GM21367 (cell line): Measurements from ENCODE around the gene FOXP3.
A peak's percentile ranks its signal among the peaks of the same experiment; 100 is the strongest.

Experiments used
- ATAC-seq: cut with Tn5 transposase; IDR thresholded peaks from one replicate; pipeline ENCODE4 v1.9.1; 2021; ENCODE audit not compliant: unreplicated experiment

Gene FOXP3

DNA sequence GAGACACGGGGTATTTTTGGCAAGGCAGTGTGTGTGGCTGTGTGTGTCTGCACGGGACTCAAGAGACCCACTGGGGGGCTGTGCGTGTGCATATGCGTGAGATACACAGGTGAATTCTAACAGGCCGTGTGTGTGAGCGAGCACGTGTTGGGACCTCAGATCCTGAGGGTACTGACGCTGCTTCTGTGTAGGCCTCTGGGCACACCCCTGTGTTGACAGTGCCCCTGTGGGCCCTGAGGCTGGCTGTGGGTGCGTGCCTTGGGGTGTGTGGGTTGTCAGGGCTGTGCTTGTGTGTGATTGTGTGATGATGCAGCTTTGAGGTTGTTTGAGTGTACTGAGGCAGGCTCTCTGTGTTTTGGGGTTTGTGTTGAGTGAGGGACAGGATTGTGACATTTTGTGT, 13.9 kb downstream of the FOXP3 start:
- ATAC-seq = no peak

DNA sequence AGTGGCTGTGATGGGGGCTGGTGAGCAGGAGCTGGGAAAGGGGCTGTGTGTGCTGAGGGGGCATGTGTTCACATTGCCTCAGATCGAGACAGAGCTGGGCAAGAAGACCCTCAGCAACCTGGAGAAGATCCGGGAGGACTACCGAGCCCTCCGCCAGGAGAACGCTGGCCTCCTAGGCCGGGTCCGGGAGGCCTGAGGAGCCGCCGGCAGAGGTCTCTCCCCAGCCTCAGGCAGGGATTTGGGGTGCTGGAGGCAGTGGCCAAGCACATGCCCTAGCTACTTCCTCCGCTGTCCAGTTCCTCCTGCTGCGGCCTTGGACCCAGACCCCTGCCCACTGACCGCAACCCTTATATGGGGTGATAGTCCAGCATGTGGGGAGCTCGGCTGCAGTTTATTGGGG, 14.4 kb downstream of the FOXP3 start:
- ATAC-seq = no peak

DNA sequence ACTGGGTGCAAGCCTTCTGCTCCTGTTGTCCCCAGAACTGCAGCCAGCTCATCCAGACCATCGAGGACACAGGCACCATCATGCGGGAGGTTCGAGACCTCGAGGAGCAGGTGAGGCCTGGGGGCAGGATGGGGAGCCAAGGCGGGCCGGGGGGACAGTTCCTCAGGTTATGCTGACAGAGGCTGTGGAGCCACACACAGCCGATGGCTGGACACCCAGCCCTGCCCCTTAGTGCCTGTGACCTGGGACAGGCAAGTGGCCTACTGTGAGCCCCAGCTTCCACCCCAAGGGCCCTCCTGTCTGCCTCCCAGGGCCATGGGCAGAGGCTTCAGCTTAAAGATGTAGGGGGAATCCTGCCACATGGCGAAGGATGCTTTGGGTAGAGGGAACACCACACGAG, 14.9 kb downstream of the FOXP3 start:
- ATAC-seq = no peak

DNA sequence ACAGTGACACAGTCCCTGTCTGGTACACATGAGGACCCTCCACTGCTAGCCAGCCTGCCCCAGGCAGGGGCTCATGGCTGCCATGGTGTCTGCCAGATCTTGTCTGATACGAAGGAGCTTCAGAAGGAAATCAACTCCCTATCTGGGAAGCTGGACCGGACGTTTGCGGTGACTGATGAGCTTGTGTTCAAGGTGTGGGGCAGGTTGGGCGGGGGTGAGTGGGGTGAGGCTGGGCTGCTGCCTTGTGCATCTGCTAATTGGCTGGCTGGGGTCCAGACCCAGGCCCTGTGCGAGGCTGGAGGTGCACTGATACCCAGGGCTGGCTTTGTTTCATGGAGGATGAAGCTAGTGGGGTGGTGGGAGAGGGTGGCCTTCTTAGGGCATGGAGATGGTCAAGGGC, 15.4 kb downstream of the FOXP3 start:
- no peak for ATAC-seq

DNA sequence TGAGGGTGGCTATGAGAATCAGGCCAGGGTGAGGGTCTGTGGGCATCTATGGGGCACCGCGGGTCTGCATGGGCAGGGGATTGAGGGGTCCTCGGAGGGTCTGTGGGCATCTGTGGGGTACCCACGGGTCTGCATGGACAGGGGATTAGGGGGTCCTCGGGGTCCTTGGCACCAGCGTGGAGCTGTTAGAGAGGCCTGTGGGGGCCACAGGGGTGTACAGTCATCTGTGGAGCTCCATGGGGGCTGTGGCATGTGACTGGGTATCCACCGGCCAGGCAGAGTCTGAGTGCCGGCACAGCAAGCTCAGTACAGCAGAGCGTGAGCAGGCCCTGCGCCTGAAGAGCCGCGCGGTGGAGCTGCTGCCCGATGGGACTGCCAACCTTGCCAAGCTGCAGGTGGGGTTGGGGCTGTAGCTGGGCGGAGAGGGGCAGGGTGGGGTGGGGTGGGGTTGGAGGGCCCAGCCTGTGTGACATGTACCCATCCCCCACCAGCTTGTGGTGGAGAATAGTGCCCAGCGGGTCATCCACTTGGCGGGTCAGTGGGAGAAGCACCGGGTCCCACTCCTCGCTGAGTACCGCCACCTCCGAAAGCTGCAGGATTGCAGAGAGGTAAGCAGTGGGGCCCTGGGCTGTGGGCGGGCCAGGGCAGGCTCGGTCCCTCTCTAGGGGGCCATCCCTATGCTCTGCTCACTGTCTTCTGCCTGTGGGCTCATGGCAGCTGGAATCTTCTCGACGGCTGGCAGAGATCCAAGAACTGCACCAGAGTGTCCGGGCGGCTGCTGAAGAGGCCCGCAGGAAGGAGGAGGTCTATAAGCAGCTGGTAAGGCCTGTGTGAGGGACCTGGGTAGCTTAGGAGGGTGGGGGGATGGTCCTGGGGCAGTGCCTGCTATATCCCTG, 16.3 kb downstream of the FOXP3 start:
- ATAC-seq = no peak

DNA sequence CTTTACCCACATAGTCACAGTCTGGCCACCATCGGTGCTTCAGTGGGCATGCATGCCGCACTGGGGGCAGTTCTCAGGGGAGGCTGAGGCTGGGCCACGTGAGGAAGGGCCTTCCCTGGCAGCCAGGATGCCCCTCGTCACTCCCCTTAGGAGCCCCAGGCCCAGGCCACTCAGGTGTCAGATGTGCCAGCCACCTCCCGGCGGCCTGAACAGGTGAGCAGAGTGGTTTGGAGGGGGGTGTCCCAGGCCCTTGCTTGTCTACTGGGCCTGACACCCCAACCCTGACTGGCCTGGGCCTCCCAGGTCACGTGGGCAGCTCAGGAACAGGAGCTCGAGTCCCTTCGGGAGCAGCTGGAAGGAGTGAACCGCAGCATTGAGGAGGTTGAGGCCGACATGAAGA, 17.2 kb downstream of the FOXP3 start:
- no peak for ATAC-seq

DNA sequence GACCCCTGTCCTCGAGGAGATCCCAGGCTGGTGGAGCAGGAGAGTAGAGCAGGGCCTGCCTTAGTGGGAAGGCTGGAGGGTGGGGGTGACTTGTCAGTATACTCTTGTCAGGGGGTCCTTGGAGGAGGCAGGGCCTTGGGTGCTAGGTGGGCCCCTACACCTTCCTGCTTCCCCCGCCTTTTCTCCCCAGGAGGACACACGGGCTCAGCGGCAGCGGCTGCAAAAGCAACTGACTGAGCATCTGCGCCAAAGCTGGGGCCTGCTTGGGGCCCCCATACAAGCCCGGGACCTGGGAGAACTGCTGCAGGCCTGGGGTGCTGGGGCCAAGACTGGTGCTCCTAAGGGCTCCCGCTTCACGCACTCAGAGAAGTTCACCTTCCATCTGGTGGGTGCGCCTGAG, 18.0 kb downstream of the FOXP3 start:
- no peak for ATAC-seq

DNA sequence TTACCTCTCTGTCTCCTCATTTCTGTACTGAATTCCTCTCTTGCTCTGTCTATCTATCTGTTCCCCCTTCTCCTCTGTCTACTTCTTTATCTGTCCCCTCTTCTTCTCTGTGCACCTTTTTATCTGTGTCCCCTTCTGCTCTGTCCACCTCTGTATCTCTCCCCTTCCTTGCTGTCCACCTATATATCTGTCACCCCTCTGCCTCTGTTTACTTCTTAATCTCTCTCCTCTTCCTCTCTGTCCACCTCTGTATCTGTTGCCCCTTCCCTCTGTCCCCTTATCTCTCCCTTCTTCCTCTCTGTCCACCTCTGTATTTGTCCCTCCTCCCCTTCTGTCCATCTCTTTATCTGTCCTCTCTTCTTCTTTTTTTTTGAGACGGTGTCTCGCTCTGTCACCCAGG, 20.3 kb downstream of the FOXP3 start:
- no peak for ATAC-seq

DNA sequence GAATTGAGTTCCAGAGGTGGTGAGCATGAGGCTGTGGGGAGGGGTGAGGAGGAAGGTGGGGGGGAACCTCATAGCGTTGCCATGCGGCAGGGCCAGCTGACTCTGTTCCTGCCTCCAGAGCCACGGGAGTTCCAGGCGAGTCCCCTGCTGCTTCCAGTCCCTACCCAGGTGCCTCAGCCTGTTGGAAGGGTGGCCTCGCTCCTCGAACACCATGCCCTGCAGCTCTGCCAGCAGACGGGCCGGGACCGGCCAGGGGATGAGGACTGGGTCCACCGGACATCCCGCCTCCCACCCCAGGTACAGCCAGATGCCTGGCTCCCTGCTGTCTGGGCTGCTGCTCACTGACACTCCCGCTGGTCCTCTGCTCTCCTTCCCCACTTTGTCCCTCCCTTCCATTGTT, 21.3 kb downstream of the FOXP3 start:
- ATAC-seq = no peak

DNA sequence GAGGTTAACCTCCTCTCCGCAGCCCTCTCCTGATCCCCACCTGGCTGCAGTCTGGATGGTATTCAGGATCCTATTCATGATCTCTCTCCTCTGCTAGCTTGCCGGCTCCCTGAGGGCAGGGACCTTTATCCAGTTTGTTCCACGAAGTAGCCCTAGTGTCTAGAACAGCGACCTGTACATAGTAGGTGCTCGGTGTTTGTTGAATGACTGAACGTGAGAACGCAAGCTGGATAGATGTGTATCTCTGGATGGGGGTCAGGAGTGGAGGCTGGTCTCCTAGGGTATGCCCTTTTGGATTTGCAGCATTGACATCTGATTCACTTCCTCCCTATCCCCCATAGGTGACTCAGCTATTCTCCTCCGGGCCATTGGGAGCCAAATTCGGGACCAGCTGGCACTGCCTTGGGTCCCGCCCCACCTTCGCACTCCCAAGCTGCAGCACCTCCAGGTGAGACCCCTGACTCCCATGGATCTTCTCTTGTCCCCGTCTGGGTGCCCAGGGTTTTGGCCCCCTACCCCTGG, 21.9 kb downstream of the FOXP3 start:
- ATAC-seq = no peak

DNA sequence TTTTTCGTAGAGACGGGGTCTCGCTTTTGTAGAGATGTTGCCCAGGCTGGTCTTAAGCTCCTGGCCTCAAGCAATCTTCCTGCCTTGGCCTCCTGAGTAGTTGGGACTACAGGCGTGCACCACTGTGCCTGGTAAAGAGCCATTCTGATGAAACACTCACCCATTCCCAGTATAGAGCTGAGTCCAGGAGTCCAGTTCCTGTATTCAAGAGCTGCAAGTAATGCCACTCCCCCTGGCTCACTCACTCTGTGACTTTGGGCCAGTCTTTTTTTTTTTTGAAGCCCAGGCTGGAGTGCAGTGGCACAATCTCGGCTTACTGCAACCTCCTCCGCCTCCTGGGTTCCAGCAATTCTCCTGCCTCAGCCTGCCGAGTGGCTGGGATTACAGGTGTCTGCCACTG, 25.8 kb downstream of the FOXP3 start:
- ATAC-seq = no peak

DNA sequence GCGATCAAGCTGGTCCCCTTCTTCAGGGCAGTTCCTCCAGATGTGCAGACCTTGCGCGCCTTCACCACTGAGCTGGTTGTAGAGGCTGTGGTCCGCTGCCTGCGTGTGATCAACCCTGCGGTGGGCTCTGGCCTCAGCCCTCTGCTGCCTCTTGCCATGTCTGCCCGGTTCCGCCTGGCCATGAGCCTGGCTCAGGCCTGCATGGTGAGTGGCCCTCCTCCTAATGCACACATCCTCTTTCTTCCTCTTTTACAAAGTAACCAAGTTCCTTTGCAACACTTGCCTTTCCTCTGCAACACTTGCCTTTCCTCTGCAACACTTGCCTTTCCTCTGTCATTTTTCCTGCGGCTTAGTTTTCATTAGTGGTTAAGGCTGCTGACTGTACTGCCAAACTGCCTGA, 27.4 kb downstream of the FOXP3 start:
- ATAC-seq = no peak

DNA sequence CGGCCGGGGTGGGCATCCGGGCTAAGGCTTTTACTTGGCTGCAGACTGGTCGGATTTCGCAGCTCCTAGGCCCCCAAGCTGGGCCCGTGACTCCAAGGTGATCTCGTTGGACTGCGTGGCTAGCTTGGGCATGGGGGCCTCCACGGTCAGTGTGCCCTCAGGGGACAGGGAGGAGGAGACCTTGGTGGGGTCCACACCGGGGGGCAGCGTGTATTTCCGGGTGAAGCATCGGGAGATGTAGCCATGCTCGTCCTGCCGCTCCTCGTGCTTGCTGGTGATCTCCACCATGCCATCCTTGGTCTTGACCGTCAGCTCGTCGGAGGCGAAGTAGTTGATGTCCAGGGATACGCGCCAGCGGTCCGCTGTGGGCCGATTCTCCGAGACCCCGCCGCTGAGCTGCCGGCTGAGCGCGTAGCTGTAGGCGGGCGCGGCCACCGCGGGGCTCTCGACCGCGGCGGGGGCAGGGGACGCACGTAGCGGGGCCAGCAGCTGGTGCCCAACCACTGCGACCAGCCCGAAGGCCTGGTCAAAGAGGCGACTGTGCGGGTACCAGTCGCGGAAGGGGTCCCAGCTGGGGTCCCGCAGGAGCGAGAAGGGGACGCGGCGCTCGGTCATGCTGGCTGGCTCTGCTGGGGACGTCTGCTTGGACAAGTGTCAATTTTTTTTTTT, 30.5 kb downstream of the FOXP3 start:
- ATAC-seq = no peak

DNA sequence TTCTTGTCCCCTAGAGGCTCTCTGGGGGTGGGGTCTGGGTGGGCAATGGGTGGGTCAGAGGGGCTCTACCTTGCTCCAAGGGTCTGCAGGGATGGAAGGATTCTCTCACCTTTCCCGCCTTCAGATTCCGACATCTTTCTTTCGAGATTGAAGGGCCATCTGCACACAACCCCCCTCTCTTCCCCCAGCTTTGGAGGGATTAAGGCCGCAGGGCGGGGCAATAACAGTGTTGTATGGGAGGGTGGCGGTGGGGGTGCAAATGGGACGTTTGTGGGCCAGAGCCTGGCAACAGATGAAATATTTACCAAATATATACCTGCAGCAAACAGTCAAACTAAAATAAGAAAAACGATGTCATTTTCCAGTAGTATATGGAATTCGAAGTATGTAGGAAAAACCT, 31.3 kb downstream of the FOXP3 start, which contains the start of gene CACNA1F:
Gene CACNA1F (minus strand): TSS at position 165 of the 400 bp plus-strand sequence. CDS start 31 bp downstream, at position 134.
- no peak for ATAC-seq

DNA sequence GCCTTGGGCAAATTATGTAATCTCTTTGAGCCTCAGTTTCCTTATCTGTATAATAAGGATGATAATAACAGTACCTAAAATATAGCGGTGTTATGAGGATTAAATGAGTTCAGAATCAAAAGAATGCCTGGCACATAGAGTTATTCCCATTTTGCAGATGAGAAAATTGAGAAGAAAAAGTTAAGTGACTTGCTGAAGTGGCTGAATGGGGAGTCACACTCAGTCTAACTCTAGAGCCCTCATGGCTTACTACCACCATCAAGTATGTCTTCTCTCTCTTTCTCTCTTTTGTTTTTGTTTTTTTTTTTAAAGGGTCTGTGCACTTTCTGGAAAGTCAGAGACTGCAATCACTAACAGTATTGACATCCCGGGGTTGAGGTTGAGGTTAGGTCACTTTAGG, 32.0 kb downstream of the FOXP3 start:
- ATAC-seq = no peak

DNA sequence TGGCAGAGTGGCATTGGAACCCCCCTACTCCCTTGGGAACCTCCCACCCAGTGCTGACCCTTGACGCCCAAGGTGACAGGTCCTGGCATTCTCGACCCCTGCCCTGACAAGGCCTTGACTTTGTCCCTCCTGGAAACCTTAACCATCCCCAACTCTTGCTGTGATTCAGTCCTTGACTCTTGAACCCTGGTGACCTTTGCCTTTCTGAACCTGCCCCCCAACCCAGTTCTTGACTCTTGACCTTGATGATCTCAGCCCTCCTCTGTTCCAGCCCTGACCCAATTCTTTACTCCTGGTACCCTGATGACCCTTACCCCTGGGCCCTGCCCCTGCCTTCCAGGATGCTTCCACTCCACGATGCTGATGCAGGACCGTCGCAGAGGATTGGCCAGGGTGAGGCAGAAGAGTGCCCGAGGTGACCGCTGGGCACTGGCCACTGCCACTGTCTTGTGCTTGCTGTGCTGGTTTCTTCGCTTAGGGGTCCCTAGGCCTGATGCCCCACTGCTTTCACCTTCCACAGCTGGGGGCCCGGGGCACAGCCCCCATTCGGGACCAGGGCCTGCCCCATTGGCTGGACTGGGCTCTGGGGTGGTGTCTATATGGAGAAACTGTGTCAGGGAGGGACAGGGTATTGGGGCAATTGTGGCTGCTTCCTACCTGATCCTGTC, 33.0 kb downstream of the FOXP3 start:
- no peak for ATAC-seq

DNA sequence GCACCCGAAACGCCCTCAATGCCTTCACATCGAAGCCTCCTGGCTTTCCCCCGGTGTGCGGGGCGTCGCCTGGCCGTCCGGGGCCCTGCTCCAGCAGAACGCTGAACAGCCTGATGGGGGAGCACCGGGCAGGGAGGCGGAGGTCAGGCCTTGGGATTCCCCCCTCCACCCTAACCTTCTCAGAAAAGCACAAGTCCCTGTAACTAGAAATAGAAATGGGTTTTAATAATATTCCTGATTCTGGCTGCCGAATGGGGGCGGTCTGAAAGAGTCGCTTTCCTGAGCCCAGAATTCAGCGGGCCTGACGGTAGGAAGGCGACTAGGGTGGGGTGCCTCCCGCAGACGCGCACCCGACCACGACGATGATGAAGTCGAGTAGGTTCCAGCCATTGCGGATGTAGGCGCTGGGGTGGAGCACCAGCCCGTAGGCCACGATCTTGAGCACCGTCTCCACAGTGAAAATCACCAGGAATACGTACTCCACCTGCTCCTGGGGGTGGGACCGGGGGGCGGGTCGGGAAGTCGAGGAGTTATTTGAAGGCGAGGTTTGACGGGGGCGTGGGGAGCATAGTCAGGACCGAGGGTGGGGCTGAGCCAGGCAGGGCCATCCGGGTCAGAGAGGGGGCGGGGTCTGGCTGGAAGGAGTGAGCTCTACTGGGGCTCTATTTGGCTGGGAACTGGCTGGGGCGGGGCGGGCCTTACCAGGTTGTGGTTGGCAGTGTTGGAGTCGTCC, 33.8 kb downstream of the FOXP3 start:
- peak; percentile 64 for ATAC-seq

DNA sequence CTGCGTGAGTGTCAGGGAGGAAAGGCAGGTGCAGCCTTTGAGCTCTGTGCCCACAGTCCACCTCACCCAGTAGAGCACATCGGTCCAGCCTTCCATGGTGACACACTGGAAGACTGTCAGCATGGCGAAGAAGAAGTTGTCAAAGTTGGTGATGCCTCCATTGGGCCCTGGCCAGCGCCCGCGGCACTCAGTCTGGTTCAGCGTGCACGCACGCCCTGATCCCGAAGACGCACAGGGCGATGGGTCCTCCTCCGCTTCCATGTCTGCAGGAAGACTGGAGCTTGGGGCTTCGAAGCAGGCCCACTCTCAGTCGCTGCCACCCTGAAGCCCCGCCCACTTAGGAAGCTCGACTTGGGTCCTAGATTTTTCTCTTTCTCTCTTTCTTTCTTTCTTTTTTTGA, 36.3 kb downstream of the FOXP3 start:
- no peak for ATAC-seq

DNA sequence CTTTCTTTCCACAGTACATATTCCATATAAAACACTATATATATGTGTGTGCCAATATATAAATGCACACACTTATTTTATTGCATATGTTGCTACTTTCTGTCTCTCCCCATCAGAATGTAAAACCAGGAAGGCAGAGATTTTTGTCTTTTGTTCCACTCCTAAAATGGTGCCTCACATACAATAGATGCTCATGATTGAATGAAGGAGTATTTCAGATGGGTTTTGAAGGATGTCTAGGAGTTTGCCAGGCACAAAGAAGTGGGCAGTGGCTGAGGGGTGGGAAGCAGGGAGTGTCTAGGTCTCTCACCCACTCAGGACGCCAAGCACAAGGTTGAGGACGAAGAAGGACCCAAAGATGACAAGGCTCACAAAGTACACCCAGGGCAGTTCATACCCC, 36.8 kb downstream of the FOXP3 start:
- ATAC-seq = no peak

DNA sequence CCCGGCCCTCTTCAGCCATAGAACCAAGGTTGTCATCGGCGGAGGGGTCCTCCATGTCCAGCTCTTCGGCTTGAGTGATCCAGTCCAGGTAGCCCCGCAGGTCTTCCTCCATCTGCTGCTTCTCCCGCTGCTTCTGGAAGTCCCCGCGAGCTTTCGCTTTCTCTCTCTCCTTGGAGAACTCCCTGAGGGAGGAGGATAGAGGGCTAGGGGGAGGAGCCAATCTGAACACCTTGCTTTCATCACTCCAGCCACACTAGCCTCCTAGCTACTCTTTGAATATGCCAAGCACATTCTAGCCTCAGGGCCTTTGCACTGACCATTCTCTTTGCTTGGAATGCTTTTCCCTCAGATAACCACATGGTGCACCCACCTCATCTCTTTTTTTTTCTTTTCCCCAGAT, 37.6 kb downstream of the FOXP3 start:
- ATAC-seq = no peak

DNA sequence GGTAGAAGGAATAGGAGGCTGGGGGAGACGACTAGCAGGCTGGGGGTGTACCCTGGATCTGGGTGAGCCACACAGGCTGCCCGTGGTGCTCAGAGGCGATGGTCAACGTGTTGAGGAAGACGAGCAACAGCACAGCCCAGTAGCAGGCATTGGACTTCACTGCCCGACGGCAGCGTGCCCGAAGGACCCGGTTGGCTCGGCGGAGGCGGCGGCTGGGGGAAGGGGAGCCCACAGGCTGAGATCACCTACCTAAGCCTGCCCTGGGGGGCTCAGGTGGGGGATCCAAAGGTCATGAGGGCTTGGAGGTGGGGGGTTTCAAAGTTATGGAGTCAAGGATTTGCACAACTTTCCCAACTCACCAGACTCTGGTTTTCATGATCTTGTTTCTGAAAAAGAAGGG, 38.7 kb downstream of the FOXP3 start:
- ATAC-seq = no peak
